Measurements from ENCODE around the gene LONRF2.
"Not testable (repeated sequence)": the region's sequence is repeated elsewhere in the genome, so short reads cannot be mapped to it uniquely, and the experiment has no call there.

Gene LONRF2

DNA sequence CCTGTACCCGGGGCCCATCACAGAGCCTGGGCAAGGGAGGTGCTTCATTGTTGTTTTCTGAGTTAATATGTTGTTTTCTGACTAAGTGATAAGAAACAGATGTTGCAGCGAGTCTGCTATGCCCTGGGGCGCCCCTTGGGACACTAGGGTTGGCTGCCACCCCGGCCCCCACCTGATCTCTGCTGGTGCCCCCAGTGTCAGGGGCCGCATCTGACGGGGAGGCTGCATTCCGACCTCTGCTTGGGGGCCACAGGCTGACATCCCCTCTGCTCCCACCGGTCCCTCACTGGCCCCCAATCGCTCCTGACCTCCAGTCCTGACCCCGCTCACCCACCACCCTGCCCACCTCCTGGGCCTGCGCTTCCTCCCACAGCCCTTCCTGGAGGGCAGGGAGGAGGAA, 65.9 kb downstream of the LONRF2 start:
- no peak for DNase-seq (ENCODE audit: extremely low read depth in 1 of 2, low read depth in 1 of 2)

DNA sequence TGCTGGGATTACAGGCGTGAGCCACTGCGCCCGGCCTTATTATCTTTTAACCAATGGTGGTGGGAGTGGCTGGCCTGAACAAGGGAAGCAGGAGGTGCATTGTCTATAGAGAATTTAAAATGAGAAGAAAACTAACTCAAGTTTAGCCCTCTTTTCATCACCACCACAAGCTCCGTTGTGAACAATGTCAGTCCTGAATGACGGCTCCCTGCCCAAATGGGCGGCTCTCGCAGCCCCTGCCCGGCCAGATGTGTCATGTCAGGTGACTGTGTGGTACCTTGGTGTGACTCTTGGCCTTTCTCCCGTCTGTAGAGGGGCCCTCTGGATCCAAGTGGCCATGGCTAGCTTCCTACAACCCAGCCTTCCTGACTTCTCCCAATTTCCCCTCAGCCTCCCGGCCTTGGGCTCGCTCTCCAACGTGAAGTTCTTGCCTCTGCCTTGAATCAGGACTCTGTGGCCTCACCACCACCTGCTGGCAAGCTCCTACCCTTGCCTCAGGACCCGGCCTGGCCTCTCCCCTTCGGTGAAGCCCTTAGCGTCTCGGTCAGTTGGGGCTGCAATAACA, 67.6 kb downstream of the LONRF2 start:
- no peak for DNase-seq (ENCODE audit: extremely low read depth in 1 of 2, low read depth in 1 of 2)

DNA sequence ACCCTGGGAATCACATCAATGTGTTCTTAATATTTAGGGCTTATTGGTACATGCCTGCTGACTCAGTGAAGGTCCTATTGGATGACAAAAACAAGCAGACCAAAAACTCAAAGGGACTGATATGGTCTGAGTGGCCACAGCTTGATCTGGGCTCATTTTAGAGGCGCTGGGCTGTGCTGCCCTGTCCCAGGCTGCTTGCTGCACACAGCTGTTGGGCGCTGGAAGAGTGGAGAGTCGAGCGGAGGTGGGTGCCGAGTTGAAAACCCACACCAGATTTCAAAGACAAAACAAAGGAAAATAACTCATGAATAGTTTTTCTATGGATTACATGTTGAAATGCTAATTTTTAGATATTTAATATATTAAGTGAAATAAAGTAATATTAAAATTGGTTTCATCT, 68.5 kb downstream of the LONRF2 start:
- DNase-seq (ENCODE audit: extremely low read depth in 1 of 2, low read depth in 1 of 2): no peak

DNA sequence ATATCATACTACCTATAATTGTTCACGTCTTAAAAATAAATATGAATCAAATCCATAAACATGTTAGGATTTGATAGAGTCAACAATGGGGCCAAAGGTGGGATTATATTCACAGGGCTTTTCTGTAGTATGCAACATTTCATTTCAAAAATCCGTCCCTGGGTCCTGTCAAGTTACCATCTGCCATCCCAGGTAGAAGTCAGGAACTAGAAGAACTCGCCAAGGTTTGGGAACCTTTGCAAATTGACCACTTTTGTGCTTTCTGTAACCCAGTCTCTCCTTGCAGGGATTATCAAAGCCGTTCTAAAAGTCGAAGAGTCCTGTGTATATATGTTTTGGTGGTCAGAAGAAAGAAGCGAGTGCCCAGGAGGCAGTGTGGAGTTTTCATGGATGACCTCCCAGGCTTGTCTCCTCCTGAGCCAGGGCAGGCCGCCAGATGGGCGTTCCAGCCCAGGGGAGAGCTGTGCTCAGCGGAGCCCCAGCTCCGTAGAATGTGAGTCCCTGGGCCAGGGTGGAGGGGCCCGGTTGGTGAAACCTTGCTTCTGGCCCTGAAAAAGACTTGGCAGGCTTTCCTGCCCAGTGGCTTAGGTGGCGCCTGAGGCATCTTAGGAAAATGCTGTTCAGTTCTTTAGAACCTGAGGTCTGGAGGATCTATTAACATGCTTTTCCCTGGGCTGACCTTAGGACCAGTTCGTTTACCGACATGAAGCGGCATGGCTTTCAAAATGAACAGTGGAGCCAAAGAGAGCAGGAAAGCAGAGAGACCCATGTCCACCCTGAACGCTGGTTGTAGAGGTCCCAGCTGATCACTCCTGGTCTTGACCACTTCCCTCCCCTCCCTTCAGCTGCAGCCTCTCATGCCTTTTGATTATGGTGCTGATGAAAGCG, 69.2 kb downstream of the LONRF2 start:
- no peak for DNase-seq (ENCODE audit: extremely low read depth in 1 of 2, low read depth in 1 of 2)

DNA sequence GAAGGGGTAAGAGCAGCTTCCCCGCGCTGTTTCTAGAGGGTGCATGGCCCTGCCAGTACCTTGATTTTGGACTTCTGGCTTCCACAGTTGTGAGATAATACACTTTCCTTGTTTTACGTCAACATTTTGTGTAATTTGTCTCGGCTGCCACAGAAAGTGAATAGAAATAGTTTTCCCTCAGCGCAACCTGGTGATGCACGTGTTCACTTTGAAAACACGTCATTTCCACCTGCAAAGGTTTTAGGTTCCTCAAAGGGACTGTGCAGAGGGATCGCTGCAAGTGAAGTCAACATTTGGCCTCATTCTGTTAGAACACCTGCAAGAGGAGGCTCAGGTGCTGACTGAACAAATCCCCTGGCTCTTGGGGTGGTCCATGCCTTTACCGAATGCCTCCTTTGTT, 71.7 kb downstream of the LONRF2 start:
- no peak for DNase-seq (ENCODE audit: extremely low read depth in 1 of 2, low read depth in 1 of 2)

DNA sequence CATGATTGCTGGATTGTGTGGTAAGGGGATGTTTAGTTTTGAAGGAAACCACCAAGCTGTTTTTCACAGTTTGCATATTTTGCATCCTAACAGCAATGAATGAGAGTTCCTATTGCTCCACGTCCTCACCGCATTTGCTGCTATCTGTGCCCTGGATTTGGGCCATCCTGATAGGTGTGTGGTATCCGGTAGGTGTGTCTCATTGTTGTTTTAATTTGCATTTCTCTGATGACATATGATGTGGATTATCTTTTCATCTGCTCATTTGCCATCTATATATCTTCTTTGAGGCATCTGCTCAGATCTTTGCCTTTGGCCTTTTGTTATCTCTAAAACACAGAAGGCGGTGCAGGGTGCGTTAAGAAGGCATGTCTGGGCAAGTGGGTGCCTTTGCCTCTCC, 73.3 kb downstream of the LONRF2 start:
- DNase-seq (ENCODE audit: extremely low read depth in 1 of 2, low read depth in 1 of 2): no peak

DNA sequence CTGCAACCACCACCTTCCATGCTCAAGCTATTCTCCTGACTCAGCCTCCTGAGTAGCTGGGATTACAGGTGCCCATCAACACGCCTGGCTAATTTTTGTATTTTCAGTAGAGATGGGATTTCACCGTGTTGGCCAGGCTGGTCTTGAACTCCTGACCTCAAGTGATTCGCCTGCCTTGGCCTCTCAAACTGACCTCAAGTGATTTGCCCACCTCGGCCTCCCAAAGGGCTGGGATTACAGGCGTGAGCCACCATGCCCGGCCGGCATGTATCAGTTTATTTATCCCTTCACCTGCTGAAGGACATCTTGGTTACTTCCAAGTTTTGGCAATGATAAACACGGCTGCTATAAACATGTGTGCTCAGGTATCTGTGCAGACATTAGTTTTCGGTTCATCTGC, 73.7 kb downstream of the LONRF2 start:
- DNase-seq (ENCODE audit: extremely low read depth in 1 of 2, low read depth in 1 of 2): not testable (repeated sequence)

DNA sequence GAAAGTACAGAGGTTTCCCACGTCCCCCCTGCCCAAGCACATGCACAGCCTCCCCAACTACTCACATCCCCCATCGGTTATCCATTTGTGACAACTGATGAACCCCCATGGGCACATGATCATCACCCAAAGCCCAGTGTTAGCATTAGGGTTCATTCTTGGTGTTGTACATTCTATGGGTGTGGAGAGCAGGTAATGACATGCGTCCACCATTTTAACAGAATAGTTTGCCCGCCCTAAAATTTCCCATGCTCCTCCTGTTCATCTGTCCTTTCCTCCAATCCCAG, 74.3 kb downstream of the LONRF2 start:
- DNase-seq (ENCODE audit: extremely low read depth in 1 of 2, low read depth in 1 of 2): no peak

DNA sequence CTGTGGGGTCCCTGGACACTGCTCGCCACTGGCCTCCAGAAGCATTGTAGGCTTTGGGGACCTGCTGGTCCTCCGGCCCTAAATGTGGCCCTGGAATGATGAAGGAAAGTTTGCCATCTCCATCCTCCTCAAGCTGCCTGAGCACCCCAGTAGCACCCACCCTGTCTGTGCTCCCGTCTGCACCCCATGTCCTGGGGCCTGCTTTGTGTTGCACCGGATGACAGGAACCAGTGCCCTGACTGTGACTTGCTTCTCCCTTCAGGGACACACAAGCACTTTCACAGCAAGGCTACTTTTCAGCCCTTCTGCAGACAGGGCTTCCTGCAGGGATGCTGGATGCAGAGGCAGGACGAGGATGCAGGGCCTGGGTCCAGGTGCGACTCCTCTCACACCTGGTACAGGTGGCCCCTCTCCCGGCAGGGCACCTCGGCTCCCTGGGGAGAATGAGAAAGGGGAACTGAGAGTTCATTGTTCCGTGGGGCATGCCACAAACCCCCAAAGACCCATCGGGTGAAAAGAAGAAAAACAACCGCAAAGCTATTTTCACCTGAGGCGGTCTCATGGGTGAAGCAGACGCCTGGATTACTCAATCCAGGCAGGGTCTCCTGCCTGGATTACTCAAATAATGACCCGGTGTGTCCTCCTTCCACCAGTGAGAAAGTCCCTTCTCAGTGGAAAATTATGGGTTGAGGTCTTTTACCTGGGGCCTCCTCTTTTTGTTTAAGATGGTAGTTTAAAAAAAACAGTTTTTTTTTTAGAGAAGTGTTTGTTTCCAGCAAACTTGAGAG, 74.9 kb downstream of the LONRF2 start:
- no peak for DNase-seq (ENCODE audit: extremely low read depth in 1 of 2, low read depth in 1 of 2)

DNA sequence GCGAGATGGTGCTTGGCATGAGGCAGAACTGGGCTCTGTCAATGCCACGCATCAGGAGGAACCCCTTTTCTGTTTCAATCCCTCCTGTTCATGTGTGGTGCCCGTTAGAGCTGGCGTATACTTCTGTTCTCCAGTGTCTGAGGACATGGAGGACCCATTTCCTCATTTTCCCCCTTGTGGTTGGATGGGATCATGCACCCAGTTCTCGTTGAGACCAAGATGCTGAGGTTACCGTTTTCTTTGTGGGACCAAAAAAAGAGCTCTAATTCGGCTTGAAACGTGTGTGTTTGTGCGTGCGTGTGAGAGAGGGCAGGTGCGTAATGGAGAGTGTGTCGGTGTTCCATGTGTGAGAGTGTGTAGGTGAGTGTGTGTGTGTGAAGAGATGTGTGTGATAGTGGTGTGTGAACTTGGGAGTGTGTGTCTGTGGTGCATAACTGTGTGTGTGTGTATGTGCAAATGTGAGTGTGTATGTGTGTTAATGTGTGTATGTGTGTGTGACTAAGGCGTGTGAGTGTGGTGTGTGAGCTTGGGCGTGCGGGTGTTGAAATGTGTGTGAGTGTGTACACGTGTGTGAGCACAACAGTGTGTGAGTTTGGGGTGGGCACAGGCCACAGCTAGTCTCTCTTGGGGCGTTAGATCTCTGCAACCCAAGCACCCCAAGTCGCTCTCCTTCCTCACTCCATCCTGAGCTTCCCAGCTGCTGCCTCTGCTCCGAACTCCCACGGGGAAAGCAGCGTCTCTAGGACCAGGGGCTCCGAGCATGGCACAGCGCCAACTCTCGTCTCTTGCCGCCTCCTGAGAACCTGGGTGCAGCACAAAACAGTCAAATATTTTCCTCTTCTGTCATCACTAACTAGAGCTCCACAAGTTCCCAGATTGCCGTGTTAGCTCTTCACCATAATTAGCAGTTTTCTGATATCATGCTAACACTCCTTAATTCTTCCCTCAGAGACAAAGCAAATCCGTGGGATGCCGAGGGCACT, 75.8 kb downstream of the LONRF2 start:
- DNase-seq (ENCODE audit: extremely low read depth in 1 of 2, low read depth in 1 of 2): no peak

DNA sequence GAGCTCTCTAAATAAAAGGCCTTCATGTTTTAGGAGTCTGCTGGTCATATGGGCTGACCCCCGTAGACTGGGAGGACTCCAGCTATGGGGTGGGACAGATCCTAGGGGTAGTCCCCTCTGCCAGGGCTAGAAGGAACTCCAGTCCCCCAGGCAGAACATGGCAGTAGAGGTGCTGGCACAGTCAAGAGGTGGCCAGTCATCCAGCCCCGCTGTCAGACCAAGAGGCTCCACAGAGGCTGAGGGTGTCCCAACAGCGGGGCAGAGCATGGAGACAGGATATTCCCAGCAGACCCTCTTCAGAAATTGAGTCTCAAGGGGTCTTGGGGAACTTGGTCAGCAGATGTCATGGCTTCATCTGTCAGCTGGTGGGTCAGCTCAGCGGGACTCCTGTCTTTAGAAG, 76.6 kb downstream of the LONRF2 start:
- no peak for DNase-seq (ENCODE audit: extremely low read depth in 1 of 2, low read depth in 1 of 2)

DNA sequence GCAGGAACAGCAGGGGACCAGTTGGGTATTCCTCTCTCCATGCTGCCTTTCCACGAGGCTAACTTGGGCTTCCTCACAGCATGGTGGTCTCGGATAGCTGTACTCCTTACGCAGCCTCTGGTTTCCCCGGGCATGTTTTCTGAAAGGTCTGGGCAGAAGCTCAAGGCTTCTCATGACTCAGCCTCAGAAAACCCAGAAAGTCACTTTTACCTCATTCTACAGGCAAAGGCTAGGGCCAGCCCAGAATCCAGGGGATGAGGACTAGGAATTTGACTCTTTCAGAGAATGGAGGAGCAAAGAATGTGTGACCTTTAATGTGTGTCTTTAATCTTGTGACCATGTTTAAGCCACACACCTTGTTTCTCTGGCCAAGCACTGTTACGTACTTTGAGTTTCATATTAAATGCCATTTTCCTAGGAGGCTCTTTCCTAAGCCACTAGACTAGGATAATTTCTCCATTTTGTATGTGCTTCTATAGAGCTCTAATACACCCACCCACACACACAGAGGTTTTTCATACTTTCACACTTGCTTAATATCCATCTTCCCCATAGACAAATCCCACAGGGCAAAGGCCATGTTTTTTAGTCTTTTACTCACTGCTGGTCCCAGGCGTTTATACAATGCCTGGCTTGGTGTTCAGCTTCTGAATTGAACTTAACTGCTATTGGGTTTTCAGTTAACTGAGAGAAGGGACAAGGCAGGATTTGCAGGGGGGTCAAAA, 77.3 kb downstream of the LONRF2 start:
- DNase-seq (ENCODE audit: extremely low read depth in 1 of 2, low read depth in 1 of 2): no peak

DNA sequence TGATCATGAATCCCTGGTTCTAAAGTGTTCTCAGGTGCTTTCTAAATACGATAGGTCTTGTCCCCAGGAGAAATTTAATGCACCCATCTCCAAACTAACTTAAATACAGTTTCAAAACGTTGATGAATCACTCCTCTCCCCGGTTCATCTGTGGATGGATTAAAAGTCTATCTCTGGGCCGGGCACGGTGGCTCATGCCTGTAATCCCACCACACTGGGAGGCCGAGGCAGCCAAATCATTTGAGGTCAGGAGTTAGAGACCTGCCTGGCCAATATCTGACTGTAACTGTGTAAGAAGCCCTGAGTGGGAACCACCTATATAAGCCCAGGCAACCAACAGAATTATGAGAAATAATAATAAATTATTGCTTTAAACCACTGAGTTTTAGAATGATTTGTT, 78.7 kb downstream of the LONRF2 start:
- no peak for DNase-seq (ENCODE audit: extremely low read depth in 1 of 2, low read depth in 1 of 2)

DNA sequence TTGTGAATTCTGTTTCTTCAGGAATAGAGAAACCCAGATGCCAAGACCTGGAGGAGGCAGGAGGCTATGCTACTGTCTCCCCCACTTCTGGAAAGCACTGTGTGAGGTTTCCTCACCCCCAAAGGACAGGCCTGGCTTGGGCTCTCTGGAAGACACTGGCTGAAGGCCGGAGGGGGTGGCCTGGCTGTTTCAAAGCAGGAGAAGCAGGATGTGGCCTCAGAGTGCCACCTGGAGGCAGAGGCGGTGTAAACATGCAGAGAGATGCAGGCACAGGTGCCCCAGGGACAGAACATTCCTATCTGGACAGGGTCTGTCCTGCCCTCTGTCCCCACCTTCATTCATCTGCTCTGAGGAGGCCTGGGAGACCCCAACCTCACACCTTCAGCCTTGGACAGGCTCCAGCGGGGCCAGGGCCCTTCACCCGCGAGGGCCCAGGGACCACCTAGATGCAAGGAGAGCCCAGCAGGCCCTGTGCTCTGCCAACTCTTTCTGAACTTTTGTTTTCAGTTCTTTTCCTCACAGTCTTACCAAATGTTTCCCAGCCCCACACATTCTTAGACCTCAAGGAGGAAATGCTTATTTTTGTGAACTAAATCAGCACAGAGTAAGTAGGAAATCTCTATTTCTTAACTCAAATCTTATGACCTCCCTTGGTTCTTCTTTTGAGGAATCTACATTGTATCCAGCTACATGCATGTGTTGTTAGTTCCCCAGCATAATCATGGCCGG, 79.2 kb downstream of the LONRF2 start:
- DNase-seq (ENCODE audit: extremely low read depth in 1 of 2, low read depth in 1 of 2): peak in 1 of 2 donors; percentile 24

DNA sequence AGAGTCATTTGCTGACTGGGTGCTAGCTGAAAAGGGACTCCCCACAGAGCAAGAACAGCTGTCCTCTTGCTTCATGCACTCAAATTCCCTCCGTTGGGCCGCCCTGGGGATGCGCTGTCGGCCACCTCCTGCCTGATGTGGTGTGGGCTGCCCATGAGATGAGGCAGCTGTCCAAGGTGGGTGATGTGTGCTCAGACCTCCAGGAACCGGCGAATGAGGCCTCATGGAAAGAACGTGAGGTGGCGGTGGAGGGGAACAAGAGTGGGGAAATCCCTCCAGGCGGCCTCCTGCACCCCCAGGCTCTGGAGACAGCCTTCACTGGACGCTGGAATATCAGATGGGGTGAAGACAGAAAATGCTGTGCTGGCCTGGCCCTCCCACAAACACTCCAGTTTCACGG, 79.8 kb downstream of the LONRF2 start:
- no peak for DNase-seq (ENCODE audit: extremely low read depth in 1 of 2, low read depth in 1 of 2)

DNA sequence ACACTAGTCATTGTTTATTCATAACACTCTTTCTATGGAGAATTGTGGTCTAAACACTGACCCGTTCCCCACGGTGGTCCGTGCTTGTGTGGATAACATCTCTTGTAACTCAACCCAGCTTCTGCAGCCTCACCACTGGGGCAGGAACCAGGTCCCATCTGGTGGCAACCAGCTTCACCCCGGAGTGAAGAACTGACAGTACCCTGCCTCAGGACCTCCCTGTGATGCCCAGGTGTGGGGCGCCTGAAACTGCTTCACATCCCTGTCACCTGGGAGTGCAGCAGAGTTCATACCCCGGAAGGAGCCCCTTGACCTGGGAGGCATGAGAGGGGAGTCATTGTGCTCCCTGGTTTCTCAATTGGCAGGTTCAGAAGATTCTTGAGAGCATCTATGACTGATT, 81.1 kb downstream of the LONRF2 start:
- DNase-seq (ENCODE audit: extremely low read depth in 1 of 2, low read depth in 1 of 2): no peak

DNA sequence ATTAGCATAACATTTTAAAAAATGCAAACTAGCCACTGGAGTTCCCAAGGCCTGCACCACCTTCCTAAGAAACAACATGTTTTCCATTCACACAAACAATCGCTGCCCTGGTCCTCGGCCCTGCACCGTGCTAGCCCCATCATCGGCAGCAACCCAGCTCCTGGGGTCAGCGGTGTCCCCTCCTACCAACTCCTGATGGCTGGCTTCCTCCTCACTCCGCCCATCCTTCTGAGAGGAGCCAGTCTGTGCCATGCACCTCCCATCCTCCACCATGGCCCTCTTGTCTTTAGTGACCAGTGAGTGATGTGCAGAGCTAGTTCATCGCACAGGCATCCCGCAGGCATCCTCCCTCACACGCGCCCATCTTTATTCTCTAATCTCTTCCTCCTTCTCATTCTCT, 81.9 kb downstream of the LONRF2 start:
- DNase-seq (ENCODE audit: extremely low read depth in 1 of 2, low read depth in 1 of 2): no peak

DNA sequence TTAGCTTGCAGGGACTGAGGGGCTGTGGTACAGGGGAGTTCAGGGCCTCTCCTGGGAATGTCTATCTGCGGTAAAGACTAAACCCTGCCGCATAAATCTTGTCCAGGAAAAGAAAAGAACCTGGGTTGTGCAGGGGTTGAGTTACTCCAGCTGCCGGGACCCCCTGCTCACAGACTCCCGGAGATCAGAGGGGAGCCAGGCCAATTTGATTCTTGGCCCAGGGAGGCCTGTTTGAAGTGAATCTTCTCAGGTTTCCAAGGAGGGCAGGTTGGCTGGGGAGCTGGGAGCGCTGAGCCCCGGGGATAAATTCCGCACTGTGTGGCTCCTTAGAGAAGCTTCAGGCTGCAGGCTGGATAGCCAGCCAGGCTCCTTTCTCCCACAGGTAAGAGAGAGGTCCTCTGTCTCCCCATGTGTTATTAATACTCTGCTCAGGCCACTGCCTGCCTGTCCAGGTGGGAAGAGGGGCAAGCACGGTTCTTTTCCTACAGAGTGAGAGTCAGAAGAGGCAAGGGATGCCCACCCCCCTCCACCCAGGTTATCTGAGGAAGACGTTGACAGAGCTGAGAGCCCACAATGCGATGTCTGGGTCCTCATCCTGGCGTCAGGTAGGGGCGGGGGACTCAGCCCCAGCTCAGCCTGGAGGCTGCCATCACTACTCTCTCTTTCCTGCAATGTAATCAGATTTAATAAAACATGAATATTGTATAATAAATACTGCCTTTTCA, 82.7 kb downstream of the LONRF2 start:
- no peak for DNase-seq (ENCODE audit: extremely low read depth in 1 of 2, low read depth in 1 of 2)

DNA sequence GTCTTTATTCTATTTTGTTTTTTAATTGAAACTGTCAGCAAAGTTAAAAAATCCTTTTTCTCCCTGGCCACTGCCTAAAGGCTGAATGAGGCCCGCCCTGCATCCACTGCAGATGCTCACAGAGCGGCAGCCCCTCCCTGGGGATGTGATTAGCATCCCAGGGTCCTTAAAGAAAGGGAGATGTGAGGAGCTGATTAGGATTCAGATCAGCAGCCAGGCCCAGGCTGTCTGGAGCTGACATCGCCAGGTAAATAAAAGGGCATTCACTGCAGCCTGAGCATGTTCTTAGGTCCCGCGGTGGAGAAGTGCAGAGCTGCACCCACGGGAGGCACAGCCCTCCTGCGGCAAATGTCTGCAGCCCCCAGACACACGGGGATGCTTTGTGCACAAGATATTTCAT, 83.8 kb downstream of the LONRF2 start:
- DNase-seq (ENCODE audit: extremely low read depth in 1 of 2, low read depth in 1 of 2): no peak

Data from stimulated activated CD8-positive, alpha-beta memory T cell treated with anti-CD3 and anti-CD28 coated beads, Interleukin-7, amount 100 ng/mL, for 48 hours (primary cell).